ENCODE data around the gene STK38.

GRCh38 chr6:36479256-36479655, 68.0 kb downstream of the STK38 start:
- TF ChIP-seq CTCF (IDR thresholded peaks at IDR 0.05) (no peak), POLR2A (IDR thresholded peaks at IDR 0.05) (no peak)
